SJCRH30 (cell line): ENCODE measurements around the gene SLC18A2. TPM values are rescaled to one million over a fixed set of nuclear protein-coding genes. Genes with fewer than 3 reads are reported as not detected.
"Not testable (repeated sequence)": the region's sequence is repeated elsewhere in the genome, so short reads cannot be mapped to it uniquely, and the experiment has no call there.

Experiments
- DNase-seq, 2 experiments: peaks; one replicate each; pipeline ENCODE4 v3.0.0-alpha.2; 2015 to 2020
- H3K27ac ChIP-seq: fragments of 250-450 bp; sonication (Bioruptor Pico); 2 replicates; pipeline ENCODE4 v1.5.1; 2020; ENCODE audit warnings: mild to moderate bottlenecking, moderate library complexity
- H3K27me3 ChIP-seq: fragments of 250-450 bp; sonication (Bioruptor Pico); 2 replicates; pipeline ENCODE4 v1.5.1; 2020; ENCODE audit warnings: mild to moderate bottlenecking, moderate library complexity
- H3K36me3 ChIP-seq: fragments of 250-450 bp; sonication (Bioruptor Pico); 2 replicates; pipeline ENCODE4 v1.5.1; 2020; ENCODE audit warnings: mild to moderate bottlenecking, moderate library complexity
- H3K4me1 ChIP-seq: fragments of 250-450 bp; sonication (Bioruptor Pico); 2 replicates; pipeline ENCODE4 v1.5.1; 2020; ENCODE audit warnings: mild to moderate bottlenecking, moderate library complexity
- H3K4me3 ChIP-seq: fragments of 250-450 bp; sonication (Bioruptor Pico); 2 replicates; pipeline ENCODE4 v1.5.1; 2020; ENCODE audit warnings: mild to moderate bottlenecking, moderate library complexity
- H3K9me3 ChIP-seq: fragments of 250-450 bp; sonication (Bioruptor Pico); replicated peaks from 2 replicates; pipeline ENCODE4 v1.5.1; 2020; ENCODE audit warnings: mild to moderate bottlenecking, moderate library complexity
- total RNA-seq: library from RNA; depleted of rRNA; stranded (reverse); fragments of >200 nt; shearing (Covaris generic); gene quantifications from 2 replicates; pipeline ENCODE4 v1.2.3, GENCODE V29; 2014

SLC18A2 gene
- total RNA-seq, 1 experiment from 2014 or later = 0.06 TPM

DNA sequence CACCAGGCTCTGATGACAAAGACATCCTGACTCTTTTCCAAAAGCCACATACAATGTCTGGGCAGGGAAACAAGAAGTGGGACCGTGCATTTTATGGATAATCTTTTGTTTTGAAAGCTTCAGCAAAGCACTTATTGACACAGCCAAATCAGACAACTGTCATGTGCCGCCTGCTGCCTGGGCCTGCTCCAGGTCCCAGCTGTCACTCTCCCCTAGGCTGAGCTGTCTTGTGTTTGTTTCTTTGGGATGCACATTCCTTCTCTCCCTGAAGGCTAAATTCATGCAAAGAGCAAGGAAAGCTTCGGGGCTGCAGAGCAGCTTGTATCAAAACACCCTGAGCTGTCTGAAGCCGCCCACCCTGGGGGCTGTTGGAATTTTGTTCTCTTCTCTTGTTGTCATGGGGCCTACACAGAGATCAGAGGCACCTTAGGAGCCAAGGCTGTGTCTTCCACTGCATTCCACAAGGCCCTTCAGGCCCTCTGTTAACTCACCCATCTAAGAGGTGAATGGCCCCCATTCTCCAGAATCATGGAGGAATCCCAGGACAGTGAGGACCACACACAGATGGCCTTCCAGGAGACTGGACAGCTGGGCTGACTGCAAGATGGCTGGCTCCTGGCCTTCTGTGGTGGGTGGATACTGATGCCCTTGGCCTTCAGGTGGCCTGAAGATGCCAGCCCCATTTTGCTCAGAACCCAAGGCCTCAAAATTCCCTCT lies 17.8 kb upstream of the SLC18A2 start:
- Histone ChIP-seq H3K4me3 (no peak overlapping the region), H3K4me1 (peaks cover 8% of the 10 kb centered on the region; the same call in 1 of the 2 replicates), H3K9me3 (no peaks in the 10 kb centered on the region), H3K36me3 (no peaks in the 10 kb centered on the region), H3K27ac (no peak overlapping the region), H3K27me3 (no peaks in the 10 kb centered on the region)
- DNase-seq = peak in 1 of 2 experiments; percentile 12

DNA sequence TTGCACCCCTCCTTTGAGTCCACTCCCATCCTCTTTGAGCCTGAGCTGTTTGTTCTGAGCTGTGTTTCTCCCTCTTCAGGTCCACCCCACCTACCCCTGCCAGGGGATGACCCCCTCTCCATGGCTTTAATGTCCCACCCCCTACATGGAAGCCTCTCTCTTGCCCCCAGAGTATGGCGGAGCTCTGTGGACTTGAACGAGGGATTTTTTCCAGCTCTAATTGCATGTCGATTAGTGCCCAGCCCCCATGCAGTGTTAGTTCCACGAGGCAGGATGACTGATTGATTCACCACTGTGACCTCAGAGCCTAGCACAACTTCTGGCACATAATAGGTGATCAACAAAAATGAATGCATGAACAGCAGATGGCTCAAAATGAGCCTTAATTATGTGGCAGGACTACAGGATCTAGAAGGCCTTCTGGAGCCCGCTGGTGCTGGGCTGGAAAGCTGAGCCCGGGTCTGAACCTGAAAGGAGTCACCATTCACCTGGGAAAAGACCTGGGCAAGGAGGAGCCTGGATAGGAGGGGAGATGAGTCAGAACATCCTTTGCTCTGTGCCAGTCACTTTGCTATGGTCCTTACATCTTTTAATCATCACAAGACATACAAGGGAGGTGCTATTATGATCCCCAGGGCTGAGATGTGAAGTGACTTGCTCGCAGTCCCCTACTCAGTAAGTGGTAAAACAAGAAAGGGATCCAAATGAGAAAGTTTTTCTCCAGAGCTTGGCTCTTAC lies 17.1 kb upstream of the SLC18A2 start:
- no peak overlapping the region for H3K27ac ChIP-seq
- no peaks in the 10 kb centered on the region for H3K27me3 ChIP-seq
- no peak for DNase-seq
- no peaks in the 10 kb centered on the region for H3K9me3 ChIP-seq
- no peaks in the 10 kb centered on the region for H3K36me3 ChIP-seq
- H3K4me3 ChIP-seq = no peak overlapping the region
- peaks cover 8% of the 10 kb centered on the region; the same call in 1 of the 2 replicates for H3K4me1 ChIP-seq

DNA sequence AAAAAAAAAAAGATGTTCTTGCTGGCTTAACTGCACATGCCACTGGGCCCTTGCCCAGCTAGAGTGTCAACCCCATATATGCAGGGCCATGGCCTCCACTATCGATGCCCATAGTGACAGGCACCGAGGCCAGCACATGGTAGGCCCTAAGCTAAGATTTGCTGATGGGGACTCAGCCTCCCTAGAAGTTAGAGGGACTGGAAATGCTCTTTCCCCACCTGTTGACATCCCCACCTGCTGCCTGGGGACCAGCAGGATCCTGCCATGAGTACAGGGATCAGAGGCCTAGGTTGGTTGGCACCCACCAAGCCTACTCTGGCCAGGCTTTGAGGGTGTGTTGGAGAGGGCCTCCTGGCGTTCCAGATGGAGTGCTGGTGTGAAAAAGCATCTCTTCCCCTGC lies 16.0 kb upstream of the SLC18A2 start:
- Histone ChIP-seq H3K4me1 (peaks cover 8% of the 10 kb centered on the region; the same call in 1 of the 2 replicates), H3K27me3 (no peaks in the 10 kb centered on the region), H3K27ac (no peak overlapping the region), H3K4me3 (no peak overlapping the region), H3K9me3 (no peaks in the 10 kb centered on the region), H3K36me3 (no peaks in the 10 kb centered on the region)
- no peak for DNase-seq

DNA sequence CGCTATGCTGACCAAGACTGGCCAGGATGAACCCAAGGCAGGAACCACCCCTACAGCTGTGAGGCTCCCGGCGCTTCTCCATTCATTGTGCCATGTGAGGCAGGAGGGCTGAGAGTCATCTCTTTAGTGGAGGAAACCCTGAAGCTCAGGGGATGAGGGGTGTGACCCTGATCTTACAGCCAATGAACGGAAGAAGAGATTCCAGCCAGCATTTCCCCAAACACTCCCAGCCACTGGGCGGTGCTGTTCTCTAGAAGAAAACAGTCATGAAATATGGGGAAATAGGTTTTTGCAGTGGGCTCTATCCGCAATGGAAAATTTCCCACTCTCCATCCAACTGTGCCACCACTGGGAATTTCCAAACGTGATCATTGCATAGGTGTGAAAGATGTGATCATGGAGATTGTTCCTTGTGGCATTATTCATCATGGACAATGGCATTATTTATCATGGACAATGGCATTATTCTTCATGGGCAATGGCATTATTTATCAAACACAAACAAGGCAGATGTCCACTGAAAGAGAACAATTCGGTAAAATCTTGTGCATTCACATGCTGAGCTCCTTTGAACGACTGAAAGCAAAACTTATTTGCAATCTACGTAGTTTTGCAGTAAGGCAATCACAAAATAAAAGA lies 14.0 kb upstream of the SLC18A2 start:
- DNase-seq = peak in 1 of 2 experiments; percentile 53
- H3K9me3 ChIP-seq = no peaks in the 10 kb centered on the region
- H3K36me3 ChIP-seq = no peaks in the 10 kb centered on the region

DNA sequence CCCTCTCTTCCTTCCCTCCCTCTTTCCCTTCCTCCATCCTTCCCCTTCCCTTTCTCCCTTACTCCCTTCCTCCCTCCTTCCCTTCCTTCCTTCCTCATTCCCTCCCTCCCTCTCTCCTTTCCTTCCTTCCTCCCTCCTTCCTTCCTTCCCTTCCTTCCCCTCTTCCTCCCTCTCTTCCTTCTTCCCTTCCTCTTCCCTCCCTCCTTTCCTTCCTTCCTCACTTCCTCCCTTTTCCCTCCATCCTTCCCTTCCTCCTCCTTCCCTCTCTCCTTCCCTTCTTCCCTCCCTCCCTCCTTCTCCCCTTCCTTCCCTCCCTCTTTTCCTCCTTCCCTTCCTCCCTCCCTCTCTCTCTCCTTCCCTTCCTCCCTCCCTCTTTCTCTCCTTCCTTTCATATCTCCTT lies 12.7 kb upstream of the SLC18A2 start:
- H3K36me3 ChIP-seq = no peaks in the 10 kb centered on the region
- no peak overlapping the region for H3K27ac ChIP-seq
- H3K4me3 ChIP-seq = no peak overlapping the region
- no peaks in the 10 kb centered on the region; the same call in 1 of the 2 replicates for H3K27me3 ChIP-seq
- H3K9me3 ChIP-seq = no peaks in the 10 kb centered on the region
- DNase-seq = no peak
- H3K4me1 ChIP-seq = peaks cover 6% of the 10 kb centered on the region; the same call in 1 of the 2 replicates

More for the DNA sequence above, 14.0 kb upstream of the SLC18A2 start:
- Histone ChIP-seq H3K4me1 (peaks cover 8% of the 10 kb centered on the region; the same call in 1 of the 2 replicates), H3K4me3 (no peak overlapping the region), H3K27me3 (no peaks in the 10 kb centered on the region; the same call in 1 of the 2 replicates), H3K27ac (no peak overlapping the region)

DNA sequence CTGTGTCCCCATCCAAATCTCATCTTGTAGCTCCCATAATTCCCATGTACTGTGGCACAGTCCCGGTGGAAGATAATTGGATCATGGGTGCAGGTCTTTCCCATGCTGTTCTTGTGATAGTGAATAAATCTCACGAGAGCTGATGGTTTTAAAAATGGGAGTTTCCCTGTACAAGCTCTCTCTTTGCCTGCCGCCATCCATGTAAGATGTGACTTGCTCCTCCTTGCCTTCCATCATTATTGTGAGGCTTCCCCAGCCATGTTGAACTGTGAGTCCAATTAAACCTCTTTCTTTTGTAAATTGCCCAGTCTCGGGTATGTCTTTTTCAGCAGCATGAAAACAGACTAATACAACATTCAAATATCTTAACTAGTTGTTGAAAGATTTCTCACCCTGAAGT lies 10.8 kb upstream of the SLC18A2 start:
- H3K27me3 ChIP-seq, H3K9me3 ChIP-seq, H3K27ac ChIP-seq, DNase-seq, H3K36me3 ChIP-seq, H3K4me3 ChIP-seq, H3K4me1 ChIP-seq: not testable (repeated sequence)

DNA sequence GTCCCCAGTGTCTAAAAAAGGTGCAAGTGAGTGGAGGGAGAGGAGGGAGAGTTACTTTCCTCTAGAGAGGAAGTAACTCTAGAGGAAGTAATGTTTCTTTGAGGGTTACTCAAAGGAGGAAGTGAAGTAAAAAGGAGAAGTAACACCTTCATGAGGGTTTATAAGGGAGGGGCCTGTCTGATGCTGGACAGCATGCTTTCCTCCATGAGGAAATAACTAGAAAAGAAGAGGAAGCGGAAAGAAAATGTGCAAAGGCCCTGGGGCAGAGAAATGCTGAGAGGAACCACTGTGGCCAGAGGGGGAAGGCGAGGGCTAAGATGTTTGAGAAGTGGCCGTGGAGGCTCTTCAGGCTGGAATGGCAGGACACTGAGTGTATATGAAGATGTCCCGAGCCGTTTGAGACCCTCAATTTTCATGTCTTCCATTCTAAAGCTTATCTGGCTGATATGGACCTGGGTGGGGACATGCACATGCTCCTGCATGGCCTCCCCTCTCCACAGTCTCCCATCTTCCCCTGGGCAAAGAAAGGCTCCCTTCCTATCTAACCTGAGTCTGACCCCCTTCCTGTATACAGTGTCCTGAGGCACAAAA lies 3.4 kb upstream of the SLC18A2 start:
- Histone ChIP-seq H3K4me1 (no peaks in the 10 kb centered on the region), H3K36me3 (no peaks in the 10 kb centered on the region), H3K27ac (no peak overlapping the region), H3K27me3 (peaks cover 8% of the 10 kb centered on the region), H3K4me3 (no peak overlapping the region), H3K9me3 (no peaks in the 10 kb centered on the region)
- no peak for DNase-seq

DNA sequence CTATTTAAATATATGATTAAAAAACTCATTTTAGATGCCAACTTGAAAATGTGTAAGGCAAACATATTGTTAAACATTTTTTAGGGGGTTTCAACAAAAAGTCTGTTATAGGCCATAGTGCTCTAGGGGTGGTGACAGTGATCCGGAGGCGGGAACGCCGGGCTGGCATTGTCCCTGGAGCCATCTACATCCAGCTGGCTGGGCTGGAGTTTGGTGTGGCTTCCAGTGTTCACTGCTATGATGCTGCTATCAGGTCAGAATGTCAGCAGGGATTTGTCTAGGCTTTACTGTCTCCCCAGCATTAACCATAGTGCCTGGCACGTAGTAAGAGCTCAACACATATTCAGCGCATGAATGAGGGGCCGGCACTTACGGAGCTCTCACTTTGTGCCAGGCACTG lies 1.9 kb upstream of the SLC18A2 start:
- no peaks in the 10 kb centered on the region for H3K9me3 ChIP-seq
- peaks cover 8% of the 10 kb centered on the region for H3K27me3 ChIP-seq
- no peak overlapping the region for H3K4me3 ChIP-seq
- no peak overlapping the region for H3K27ac ChIP-seq
- no peaks in the 10 kb centered on the region for H3K36me3 ChIP-seq
- DNase-seq = no peak
- no peaks in the 10 kb centered on the region for H3K4me1 ChIP-seq

DNA sequence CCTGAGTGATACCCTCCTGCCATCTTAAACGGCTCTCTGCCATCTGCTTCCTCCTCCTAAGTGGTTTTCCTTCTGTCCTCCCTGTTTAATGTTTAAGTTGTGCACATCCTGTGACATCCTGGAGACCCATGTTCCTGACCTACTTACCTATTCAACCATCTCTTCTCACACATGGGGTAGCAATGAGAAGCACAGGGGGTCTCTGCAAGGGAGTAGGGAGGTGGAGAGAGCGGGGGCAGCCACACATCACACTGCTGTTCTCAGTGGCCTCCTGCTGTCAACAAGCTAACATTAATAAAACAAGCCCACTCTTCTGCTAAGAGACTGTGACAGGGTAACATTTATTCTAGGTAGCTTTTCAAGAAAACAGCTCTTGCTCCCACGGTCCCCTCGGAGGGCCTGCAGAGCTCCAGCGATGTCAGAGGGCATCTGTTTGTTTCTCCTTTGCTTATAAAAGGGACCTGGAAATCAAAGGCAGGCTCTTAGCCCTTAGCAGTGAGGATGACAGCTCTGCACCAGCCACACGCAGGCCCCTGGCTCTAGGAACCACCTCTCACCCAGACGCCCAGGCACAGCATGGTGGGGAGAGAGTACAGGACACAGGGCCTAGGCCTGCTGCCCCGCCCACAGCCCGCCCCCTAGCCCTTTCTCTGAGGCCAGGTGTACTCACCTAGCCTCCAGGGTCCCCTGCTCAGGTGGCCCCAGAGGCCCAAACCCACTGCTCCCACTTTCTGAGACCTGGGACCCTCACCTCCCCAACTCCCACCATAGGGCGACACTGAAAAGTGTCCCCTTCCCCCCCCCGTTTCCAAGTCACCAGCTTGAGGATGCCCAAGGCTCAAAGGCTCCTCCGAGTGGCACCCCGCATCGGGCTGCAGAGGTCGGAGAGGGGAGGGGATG lies 943 bp upstream of the SLC18A2 start:
- no peaks in the 10 kb centered on the region for H3K4me1 ChIP-seq
- no peak overlapping the region for H3K27ac ChIP-seq
- no peaks in the 10 kb centered on the region for H3K36me3 ChIP-seq
- no peak for DNase-seq
- H3K9me3 ChIP-seq = no peaks in the 10 kb centered on the region
- H3K4me3 ChIP-seq = no peak overlapping the region
- H3K27me3 ChIP-seq = peaks cover 4% of the 10 kb centered on the region

DNA sequence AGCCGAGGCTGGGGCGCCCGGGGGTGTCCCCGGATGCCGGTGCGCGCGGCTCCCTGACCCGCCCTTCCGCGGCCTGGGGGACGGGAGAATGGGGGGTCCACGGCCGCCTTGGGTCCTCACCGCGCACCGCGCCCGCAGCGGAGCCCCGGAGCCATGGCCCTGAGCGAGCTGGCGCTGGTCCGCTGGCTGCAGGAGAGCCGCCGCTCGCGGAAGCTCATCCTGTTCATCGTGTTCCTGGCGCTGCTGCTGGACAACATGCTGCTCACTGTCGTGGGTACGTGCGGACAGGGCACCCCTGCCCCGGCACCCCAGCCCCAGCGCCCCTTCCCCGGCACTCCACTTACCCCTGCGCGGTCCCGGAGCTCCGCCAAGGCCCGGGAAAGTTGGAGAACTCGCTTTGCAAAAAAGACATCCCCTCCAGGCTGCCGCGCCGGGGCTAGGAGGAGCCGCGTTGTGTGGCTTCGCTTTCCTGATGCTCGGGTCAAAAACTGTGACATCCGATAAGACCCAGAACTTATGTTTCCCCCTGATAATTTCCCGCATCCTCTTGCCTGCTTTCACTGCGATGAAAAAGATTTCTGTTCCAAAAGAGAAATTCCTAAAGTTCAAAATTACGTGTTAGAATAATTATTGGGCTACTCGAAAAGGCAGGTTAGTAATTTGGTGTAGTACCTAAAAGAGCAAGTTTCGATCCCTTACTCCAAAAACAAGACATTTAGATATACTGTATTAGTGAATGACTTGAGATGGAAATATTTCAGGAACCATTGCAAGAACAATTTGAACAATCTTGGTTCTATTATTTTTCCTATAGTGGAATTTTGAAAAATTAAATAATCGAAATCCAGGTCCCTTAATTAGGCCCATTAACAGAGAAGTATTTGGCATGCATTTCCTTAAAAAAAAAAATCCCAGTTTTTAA lies 888 bp downstream of the SLC18A2 start:
- Histone ChIP-seq H3K4me3 (no peak overlapping the region), H3K9me3 (no peaks in the 10 kb centered on the region), H3K27me3 (no peaks in the 10 kb centered on the region; the same call in none of the 2 replicates), H3K36me3 (no peaks in the 10 kb centered on the region), H3K4me1 (no peaks in the 10 kb centered on the region), H3K27ac (no peak overlapping the region)
- DNase-seq = no peak

DNA sequence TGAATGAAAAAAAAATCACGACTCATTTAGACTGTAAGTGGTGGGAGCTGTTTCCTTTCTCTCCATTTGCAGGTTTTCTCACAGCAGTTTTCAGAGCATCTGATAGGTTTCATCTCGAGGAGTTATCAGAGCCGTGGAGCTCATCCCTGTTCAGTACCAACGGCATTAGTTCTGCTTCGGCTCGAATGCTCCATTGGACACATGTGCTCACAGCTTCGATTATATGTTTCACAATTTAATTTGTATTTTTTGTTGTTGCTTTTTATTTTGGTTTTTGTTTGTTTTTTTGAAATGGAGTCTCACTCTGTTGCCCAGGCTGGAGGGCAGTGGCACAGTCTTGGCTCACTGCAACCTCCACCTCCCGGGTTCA lies 1.5 kb downstream of the SLC18A2 start:
- Histone ChIP-seq H3K4me3 (no peak overlapping the region), H3K27ac (no peak overlapping the region), H3K4me1 (no peaks in the 10 kb centered on the region), H3K27me3 (no peaks in the 10 kb centered on the region; the same call in none of the 2 replicates), H3K9me3 (no peaks in the 10 kb centered on the region), H3K36me3 (no peaks in the 10 kb centered on the region)
- no peak for DNase-seq

DNA sequence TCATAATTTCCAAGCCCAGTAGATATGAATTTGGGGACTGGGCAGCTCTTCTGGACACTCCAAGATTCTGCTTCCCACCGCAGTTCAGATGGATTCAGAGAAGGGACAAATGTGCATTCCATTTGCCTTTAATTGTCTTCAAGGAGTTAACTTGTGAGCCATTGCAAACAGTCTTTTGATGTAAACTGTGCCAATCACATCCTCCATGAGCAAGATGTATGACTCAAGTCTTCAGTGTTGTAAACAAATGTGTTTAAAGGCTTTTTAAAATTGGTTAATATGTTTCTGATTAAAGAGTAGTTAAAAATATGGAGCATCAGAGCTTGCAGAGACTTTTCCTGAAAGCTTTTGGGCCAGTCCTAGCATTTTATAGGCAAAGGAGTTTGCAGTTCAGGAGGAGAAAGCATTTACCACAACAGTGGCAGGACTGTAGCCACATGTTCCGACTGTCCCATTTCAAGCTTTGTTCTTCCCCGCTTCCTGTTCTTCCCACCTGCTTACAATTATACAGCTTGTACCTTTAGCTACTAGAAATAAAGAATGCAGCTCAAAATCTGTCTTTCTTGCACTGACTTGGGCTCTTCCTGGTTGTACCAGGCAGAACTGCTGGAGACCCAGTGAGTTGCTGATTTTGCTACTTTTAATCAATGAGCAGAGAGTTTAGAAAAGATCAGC lies 6.2 kb downstream of the SLC18A2 start:
- H3K27me3 ChIP-seq = peaks cover 3% of the 10 kb centered on the region

More for the DNA sequence above, 6.2 kb downstream of the SLC18A2 start:
- Histone ChIP-seq H3K4me3 (no peak overlapping the region), H3K4me1 (no peaks in the 10 kb centered on the region), H3K9me3 (no peaks in the 10 kb centered on the region), H3K27ac (no peak overlapping the region), H3K36me3 (no peaks in the 10 kb centered on the region)
- no peak for DNase-seq
